HG03196 (cell line): ENCODE results near the gene IFTAP.

Experiments used
- ATAC-seq: cut with Tn5 transposase; IDR thresholded peaks from one replicate; pipeline ENCODE4 v1.9.1; 2021; ENCODE audit not compliant: unreplicated experiment

IFTAP gene

DNA sequence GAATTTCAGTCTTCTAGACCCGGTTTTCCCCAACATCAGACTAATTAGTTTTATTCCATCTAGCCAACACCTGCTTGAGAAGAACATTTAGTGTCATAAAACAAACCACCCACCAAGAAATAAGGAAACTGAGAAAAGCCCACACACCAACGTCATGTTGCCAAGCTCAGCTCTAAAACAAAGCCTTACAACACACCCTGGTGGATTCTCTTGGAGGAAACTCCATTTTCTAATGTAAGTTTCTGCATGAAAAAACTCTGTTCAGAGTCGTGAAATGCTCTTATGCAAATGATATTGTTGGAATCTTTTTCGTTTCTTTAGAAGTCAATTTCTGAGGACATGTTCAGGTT, 108.7 kb downstream of the IFTAP start:
- peak; percentile 24 for ATAC-seq
